Fibroblast of peridontal ligament (primary cell): ENCODE measurements around the gene CYP3A7.
"Not testable (repeated sequence)": the region's sequence is repeated elsewhere in the genome, so short reads cannot be mapped to it uniquely, and the experiment has no call there.

Experiments used
- DNase-seq: peaks from one replicate; pipeline ENCODE4 v3.0.0-alpha.2; 2010; ENCODE audit errors: extremely low read depth

The CYP3A7 gene

DNA sequence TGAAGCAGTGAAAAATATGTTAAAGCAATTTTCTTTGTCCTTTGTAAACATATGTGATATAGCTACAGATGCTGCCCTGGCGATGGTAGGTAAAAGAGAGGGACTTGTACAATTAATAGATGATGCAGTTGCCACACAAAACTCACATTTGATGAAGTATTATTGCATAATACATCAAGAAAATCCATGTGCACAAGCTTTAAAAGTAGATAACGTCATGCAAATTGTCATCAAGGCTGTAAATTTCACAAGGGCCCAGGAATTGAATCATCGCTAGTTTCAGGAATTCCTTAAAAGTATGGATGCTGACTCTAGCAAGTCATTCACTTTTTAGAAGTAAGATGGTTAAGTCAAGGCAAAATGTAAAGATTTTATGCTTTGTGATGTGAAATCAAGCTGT lies 65.2 kb downstream of the CYP3A7 start:
- no peak for DNase-seq

GRCh38 chr7:99668541-99668940 lies 66.5 kb downstream of the CYP3A7 start:
- no peak for DNase-seq

DNA sequence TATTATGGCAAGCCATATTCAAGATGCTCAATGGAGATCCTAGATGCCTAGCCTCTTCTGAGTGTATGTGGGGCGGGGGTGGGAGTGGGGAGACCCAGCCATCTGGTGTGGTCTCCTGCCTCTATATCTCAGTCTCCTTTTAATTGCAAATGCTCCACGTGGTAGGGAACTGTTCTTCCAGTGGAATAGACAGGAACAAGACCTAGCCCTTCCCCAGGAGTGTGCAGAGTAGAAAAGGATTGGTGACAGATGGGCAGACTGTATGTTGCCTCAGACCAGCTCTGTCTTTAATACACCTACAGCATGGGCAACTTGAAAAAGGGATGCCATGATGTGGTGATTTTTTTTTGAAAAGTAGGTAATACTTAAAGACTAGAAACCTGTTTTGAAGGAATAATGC lies 67.8 kb downstream of the CYP3A7 start:
- no peak for DNase-seq

DNA sequence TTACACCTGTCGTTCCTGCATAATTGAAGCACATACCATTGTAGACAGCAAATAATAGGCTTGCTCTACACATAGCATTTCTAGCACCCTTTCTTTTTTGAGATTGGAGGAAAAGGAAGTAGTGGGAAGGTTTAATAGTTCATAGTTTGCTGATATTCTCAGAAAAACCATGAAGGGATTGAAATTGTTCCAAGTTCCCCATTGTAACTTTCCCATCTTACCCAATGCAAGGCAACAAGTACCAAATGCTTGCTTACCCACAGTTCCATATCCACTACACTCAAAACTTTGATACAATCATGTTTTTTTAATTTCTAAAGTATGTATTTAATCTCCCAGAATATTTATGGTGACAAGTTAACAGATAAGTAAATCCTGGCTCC lies 69.0 kb downstream of the CYP3A7 start:
- DNase-seq = no peak

GRCh38 chr7:99665312-99666012 lies 69.5 kb downstream of the CYP3A7 start:
- DNase-seq = no peak

DNA sequence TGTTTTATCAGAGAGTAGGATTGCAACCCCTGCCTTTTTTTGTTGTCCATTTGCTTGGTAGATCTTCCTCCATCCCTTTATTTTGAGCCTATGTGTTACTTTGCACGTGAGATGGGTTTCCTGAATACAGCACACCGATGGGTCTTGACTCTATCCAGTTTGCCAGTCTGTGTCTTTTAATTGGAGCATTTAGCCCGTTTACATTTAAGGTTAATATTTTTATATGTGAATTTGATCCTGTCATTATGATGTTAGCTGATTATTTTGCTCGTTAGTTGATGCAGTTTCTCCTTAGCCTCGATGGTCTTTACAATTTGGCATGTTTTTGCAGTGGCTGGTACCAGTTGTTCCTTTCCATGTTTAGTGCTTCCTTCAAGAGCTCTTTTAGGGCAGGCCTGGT lies 77.1 kb downstream of the CYP3A7 start:
- DNase-seq = not testable (repeated sequence)
